HG03103 (cell line): ENCODE results near the gene ACER2.
"Not testable (repeated sequence)": the region's sequence is repeated elsewhere in the genome, so short reads cannot be mapped to it uniquely, and the experiment has no call there.

Experiments used
- ATAC-seq: cut with Tn5 transposase; IDR thresholded peaks from one replicate; pipeline ENCODE4 v1.9.1; 2021; ENCODE audit warnings: low read depth; ENCODE audit not compliant: unreplicated experiment

Gene ACER2

GRCh38 chr9:19408316-19408692 lies 505 bp upstream of the ACER2 start:
- ATAC-seq = peak; percentile 3

DNA sequence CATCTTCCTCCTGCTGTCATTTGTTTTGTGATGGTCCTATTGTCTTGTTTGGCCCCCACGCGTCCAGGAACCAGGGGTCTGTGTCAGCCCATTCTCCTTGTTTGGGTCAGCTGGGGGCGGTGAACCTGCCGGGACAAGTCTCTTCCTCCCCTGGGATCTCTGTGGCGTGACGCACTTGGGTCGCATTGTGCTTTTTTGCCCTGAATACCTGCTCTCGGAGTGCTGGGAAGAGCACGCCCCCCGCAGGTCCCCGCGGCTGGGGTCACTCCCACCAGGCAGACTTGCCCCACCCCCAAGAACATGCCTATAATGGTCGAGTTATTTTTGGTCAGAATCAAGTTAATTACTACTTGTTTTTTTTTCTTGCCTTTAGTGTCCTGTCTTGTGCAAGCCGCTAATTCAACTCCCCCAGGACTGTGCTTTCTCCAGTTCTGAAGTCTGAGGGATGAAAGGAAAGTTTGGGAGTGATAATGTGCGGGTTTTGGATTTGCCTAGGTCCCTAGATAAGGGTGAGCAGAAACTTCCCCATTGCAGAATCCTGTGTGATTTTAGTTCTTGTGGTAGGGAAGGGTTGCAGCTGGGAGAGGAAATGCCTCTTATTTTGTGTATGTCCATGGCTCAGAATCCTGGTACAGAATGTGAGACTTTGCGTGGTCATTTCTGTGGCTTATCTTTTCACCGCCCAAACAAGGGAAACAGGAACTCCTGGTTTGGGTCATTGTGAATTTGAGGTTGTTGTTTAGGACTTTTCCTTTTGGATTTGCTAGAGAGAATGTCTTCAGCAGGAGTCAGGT lies 789 bp downstream of the ACER2 start:
- peak; percentile 9 for ATAC-seq

DNA sequence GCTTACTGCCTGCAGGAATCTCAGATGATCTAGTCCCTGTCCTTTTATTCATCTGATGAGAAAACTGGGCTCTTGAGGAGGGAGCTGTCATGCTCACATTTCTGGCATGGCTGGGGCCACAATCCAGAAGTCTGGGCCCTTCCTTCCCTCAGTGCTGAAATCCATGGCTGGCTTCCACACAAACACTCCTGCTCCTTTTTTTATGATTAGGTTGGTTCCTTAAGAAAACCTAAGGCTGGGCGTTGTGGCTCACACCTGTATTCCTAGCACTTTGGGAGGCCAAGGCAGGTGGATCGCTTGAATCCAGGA lies 1.3 kb downstream of the ACER2 start:
- no peak for ATAC-seq

- ATAC-seq = no peak
Measured at GRCh38 chr9:19410594-19410993, 1.8 kb downstream of the ACER2 start.

DNA sequence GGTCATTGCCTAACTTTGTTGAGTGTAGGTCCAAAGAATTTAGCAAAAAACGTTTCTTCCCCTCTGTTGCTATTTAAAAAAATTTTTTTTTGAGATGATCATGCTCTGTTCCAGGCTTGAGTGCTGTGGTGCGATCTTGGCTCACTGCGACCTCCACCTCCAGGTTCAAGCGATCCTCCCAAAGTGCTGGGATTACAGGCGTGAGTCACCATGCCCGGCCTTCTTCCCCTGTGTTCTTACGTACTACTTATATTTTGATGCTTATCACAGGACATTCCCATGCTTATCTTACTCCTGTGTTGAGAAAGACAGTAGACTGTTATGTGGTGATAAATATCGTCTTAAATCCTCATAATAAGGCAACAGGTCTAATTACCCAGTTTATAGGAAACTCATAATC lies 2.5 kb downstream of the ACER2 start:
- no peak for ATAC-seq

- not testable (repeated sequence) for ATAC-seq
Measured at GRCh38 chr9:19413456-19413855, 4.6 kb downstream of the ACER2 start.

DNA sequence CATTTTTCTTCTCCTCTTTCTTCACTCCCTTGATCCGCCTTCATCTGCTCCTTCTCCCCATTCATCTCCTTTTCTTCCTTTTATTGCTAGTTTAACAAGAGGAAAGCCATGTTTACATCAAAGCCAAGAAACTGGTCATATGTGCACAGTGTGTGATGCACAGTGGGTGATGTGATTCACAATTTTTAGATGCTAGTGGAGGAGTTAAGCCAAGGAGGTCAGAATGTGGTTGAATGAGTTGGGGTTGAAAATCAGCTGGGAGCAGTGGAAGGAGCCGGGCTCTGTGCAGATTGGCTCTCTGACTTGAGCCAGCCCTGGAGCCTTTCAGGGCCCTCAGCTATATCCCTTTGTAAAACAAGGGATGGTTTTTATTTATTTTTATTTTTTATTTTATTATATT lies 7.3 kb downstream of the ACER2 start:
- ATAC-seq = no peak

- ATAC-seq = no peak
Measured at GRCh38 chr9:19420877-19421276, 12.1 kb downstream of the ACER2 start.

DNA sequence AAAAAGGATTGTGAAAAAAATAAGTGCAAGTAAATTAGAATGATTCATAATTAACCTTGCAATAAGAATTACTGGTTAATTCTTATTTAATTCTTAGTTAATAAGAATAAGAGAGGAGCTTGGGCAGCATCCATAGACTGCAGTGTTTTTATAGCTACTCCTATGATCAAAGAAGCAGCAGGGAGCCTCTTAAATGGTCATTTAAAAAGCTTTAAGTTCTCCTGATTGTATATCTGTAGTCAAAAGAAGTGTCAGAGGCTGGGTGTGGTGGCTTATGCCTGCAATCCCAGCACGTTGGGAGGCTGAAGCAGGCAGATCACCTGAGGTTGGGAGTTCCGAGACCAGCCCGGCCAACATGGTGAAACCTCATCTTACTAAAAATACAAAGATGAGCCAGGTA lies 14.4 kb downstream of the ACER2 start:
- no peak for ATAC-seq

GRCh38 chr9:19424176-19424779 lies 15.5 kb downstream of the ACER2 start:
- peak; percentile 60 for ATAC-seq

DNA sequence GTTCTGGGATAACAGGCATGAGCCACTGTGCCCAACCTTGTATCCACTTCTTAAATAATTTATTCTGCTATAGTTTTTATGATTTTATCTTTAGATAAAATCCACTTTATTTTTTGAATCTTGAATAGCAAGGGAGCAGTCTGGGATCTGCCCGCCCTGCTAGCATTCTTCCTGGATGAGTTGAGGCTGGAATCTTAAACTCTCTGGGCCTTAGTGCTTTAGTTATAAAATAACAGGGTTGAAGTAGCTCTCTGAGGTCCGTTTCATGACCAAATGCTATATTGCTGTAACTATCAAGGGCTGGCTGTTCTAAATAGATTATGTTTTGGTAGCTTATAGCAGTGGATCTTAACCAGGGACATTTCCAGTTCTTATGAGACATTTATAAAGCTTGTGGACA lies 20.8 kb downstream of the ACER2 start:
- no peak for ATAC-seq

- no peak for ATAC-seq
Measured at GRCh38 chr9:19430201-19430760, 21.5 kb downstream of the ACER2 start.

GRCh38 chr9:19431361-19432171 lies 22.8 kb downstream of the ACER2 start:
- ATAC-seq = no peak

DNA sequence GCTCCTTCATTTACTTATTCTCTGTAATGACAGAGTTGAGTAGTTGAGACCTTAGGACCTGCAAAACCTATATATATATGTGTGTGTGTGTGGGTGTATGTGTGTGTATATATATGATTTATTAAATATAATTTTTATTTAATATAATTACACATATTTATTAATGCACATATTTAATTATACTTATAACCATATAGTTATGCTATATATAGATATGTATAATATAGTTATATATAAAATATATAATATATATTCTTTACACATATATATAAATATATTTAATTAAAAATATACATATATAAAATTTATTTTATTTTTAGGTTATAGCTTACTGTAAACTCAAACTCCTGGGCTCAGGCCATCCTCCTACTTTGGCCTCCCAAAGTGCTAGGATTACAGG lies 23.7 kb downstream of the ACER2 start:
- ATAC-seq = no peak

GRCh38 chr9:19433729-19434128 lies 24.9 kb downstream of the ACER2 start:
- ATAC-seq = not testable (repeated sequence)

DNA sequence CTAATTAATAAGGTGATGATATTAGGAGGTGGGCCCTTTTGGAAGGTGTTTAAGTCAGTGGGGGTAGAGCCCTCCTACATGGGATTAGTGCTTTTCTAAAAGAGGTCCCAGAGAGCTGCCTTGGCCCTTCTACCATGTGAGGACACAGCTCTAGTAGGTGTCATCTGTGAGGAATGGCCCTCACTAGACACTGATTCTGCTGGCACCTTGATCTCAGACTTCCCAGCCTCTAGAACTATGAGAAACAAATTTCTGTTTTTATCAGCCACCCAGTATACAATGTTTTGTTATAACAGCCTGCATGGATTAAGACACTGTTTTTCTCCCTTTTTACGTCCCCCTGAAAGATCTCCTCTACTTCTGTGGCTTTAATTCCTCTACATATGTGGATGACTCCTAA lies 31.6 kb downstream of the ACER2 start:
- ATAC-seq = no peak

GRCh38 chr9:19440823-19441580 lies 32.2 kb downstream of the ACER2 start:
- ATAC-seq = no peak

GRCh38 chr9:19441730-19442129 lies 32.9 kb downstream of the ACER2 start:
- ATAC-seq = peak; percentile 70

- ATAC-seq = no peak
Measured at GRCh38 chr9:19442240-19442639, 33.4 kb downstream of the ACER2 start.

DNA sequence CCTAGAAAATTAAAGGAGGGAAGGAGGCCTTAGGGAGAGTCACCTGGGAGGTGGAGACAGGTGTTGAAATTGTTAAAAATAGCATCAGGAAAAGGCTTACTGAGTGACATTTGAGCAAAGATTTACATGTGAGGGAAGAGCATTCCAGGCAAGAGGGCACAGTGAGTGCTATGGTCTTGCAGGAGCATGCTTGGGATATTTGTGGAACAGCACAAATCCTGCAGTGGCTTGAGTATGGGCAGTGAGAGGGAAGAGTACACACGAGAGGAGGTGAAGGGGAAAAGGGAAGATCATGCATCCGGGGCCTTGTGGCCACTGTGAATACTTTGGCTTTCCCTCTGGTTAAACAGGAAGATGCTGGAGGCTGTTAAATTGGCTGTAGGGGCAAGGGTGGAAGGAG lies 36.6 kb downstream of the ACER2 start:
- ATAC-seq = no peak
